K562 (cell line): ENCODE measurements around the gene CHD6. TPM values are rescaled to one million over a fixed set of nuclear protein-coding genes. Genes with fewer than 3 reads are reported as not detected.
A peak's percentile ranks its signal among the peaks of the same experiment; 100 is the strongest.

Source experiments
- ATF7 ChIP-seq: fragments of 450-650 bp; IDR thresholded peaks from 2 replicates; pipeline ENCODE4 v1.7.1; 2014; ENCODE audit warnings: mild to moderate bottlenecking, moderate library complexity
- FIP1L1 ChIP-seq: fragments of 200-400 bp; formaldehyde crosslinking; IDR thresholded peaks from 2 replicates; pipeline ENCODE4 v1.6.1; 2018; ENCODE audit warnings: mild to moderate bottlenecking, low read depth, low read length; ENCODE audit not compliant: poor library complexity, severe bottlenecking
- GTF2A2 ChIP-seq: IDR thresholded peaks from 2 replicates; pipeline ENCODE4 v1.6.1; 2016; ENCODE audit warnings: mild to moderate bottlenecking, missing genetic modification characterization, missing compliant biosample characterization
- HEY1 ChIP-seq: fragments of 250-450 bp; sonication (Bioruptor Pico); IDR thresholded peaks from 2 replicates; pipeline ENCODE4 v1.5.0; 2020; ENCODE audit warnings: mild to moderate bottlenecking, moderate library complexity, borderline replicate concordance
- KDM5B ChIP-seq: fragments of 200-600 bp; sonication (generic); IDR thresholded peaks from 2 replicates; pipeline ENCODE4 v1.6.1; 2012; ENCODE audit warnings: low read depth, mild to moderate bottlenecking, moderate library complexity, low read length, control low read depth, inconsistent platforms; ENCODE audit not compliant: insufficient replicate concordance
- MYC ChIP-seq, 2 experiments: fragments of 250-450 bp in 1 of 2; sonication (Bioruptor Pico) in 1 of 2; IDR thresholded peaks; 2 replicates each; pipeline versions ENCODE4 v1.5.1 to v1.6.1; 2012 to 2021; ENCODE audit warnings: low read depth in 2 of 2, borderline replicate concordance in 1 of 2, improper control_type of control experiment in 1 of 2, low read length in 1 of 2, mild to moderate bottlenecking in 1 of 2, moderate library complexity in 1 of 2
- NEUROD1 ChIP-seq: fragments of 150-350 bp; IDR thresholded peaks from 2 replicates; pipeline ENCODE4 v1.6.1; 2014; ENCODE audit warnings: borderline replicate concordance, low read length, low read depth; ENCODE audit not compliant: partially characterized antibody
- PHB2 ChIP-seq: fragments of 450-650 bp; IDR thresholded peaks from 2 replicates; pipeline ENCODE4 v1.6.1; 2017; ENCODE audit warnings: low read depth
- SOX6 ChIP-seq: fragments of 450-650 bp; IDR thresholded peaks from 2 replicates; pipeline ENCODE4 v1.6.1; 2014; ENCODE audit warnings: mild to moderate bottlenecking
- SPI1 ChIP-seq: IDR thresholded peaks from 2 replicates; pipeline ENCODE4 v1.6.1; 2011; ENCODE audit warnings: low read depth, low read length, control low read depth, borderline replicate concordance
- TCFL5 ChIP-seq: fragments of 250-450 bp; sonication (Bioruptor Pico); conservative IDR thresholded peaks from 2 replicates; pipeline ENCODE4 v1.6.1; 2021; ENCODE audit warnings: mild to moderate bottlenecking, moderate library complexity, matching md5 sums
- TFAM ChIP-seq: fragments of 250-450 bp; sonication (Bioruptor Pico); conservative IDR thresholded peaks from 2 replicates; pipeline ENCODE4 v1.5.0; 2021; ENCODE audit warnings: mild to moderate bottlenecking, moderate library complexity
- THAP7 ChIP-seq: fragments of 250-450 bp; sonication (Bioruptor Pico); IDR thresholded peaks from 2 replicates; pipeline ENCODE4 v1.5.0; 2021
- ZBTB9 ChIP-seq: fragments of 450-650 bp; formaldehyde crosslinking; IDR thresholded peaks from 2 replicates; pipeline ENCODE4 v1.4.0; 2020; ENCODE audit warnings: mild to moderate bottlenecking, moderate library complexity
- ZNF395 ChIP-seq: fragments of 200-800 bp; sonication (Bioruptor generic); IDR thresholded peaks from 2 replicates; pipeline ENCODE4 v1.6.1; 2017; ENCODE audit warnings: missing genetic modification characterization, missing compliant biosample characterization
- ZNF431 ChIP-seq: sonication (generic); formaldehyde crosslinking; IDR thresholded peaks from 2 replicates; pipeline ENCODE4 v1.8.0; 2022; ENCODE audit warnings: mild to moderate bottlenecking, missing genetic modification reagents
- ZNF592 ChIP-seq: fragments of 450-650 bp; IDR thresholded peaks from 2 replicates; pipeline ENCODE4 v1.6.1; 2017; ENCODE audit warnings: antibody characterized with exemption, mild to moderate bottlenecking
- ZNF764 ChIP-seq: fragments of 250-450 bp; sonication (Bioruptor Pico); IDR thresholded peaks from 2 replicates; pipeline ENCODE4 v1.4.0; 2020; ENCODE audit warnings: low read depth, mild to moderate bottlenecking, moderate library complexity
- ZNF785 ChIP-seq: fragments of 250-450 bp; sonication (Bioruptor Pico); IDR thresholded peaks from 2 replicates; pipeline ENCODE4 v1.4.0; 2020; ENCODE audit warnings: mild to moderate bottlenecking
- polyA plus RNA-seq, 8 experiments: library from polyadenylated mRNA; depleted of rRNA in 4 of 8; stranded (reverse) in 5 of 8; unstranded in 3 of 8; fragments of >200 nt; fragmentation: Nextera tagmentation in 2 of 8; fragmentation: Illumina TruSeq in 1 of 8; extraction: Ambion mirVana in 2 of 8; extraction: Trizol in 1 of 8; gene quantifications; 2 replicates each; pipeline versions ENCODE4 v1.2.1 to v1.2.3, GENCODE V29; 2011 to 2014; ENCODE audit warnings: inconsistent platforms in 1 of 8, missing spikeins in 1 of 8
- total RNA-seq, 7 experiments: library from RNA; depleted of rRNA in 6 of 7; stranded (reverse); fragments of >200 nt in 6 of 7; fragmentation: Illumina TruSeq in 2 of 7; extraction: Trizol in 2 of 7; gene quantifications; 2 replicates each; pipeline versions ENCODE4 v1.2.1 to v1.2.3, GENCODE V29; 2011 to 2021; ENCODE audit warnings: low replicate concordance in 1 of 7

The CHD6 gene
- total and polyA plus RNA-seq, 9 of the 15 experiments (the other 6 are each of a cell fraction or from before 2014, with no cell fraction given): 3.9 to 24.2 (median 12.8) TPM

- no peak for TF ChIP-seq ZBTB9 (CRISPR knock-in tag)
- no peak for TF ChIP-seq FIP1L1
- no peak for TF ChIP-seq SPI1
- no peak for TF ChIP-seq KDM5B
- no peak for TF ChIP-seq TCFL5 (CRISPR knock-in tag)
- TF ChIP-seq ZNF431 (CRISPR knock-in tag): no peak
- TF ChIP-seq NEUROD1: peak; percentile 98
- TF ChIP-seq GTF2A2 (tag): no peak
- no peak for TF ChIP-seq ZNF592
- no peak for TF ChIP-seq THAP7
- no peak for TF ChIP-seq ZNF764 (CRISPR knock-in tag)
- TF ChIP-seq MYC (IDR thresholded peaks at IDR 0.05; ENCODE audit: low read depth, low read length): no peak; the same call in 1 of the 2 replicates
- TF ChIP-seq MYC (CRISPR knock-in tag; IDR thresholded peaks at IDR 0.05; ENCODE audit: borderline replicate concordance, low read depth): no peak
- TF ChIP-seq TFAM (CRISPR knock-in tag): no peak
- TF ChIP-seq SOX6: no peak
- TF ChIP-seq ZNF395: no peak
- TF ChIP-seq ATF7: peak; percentile 76
- no peak for TF ChIP-seq PHB2
- TF ChIP-seq HEY1 (CRISPR knock-in tag): no peak
- TF ChIP-seq ZNF785 (CRISPR knock-in tag): no peak
Observed at GRCh38 chr20:41617902-41618806, at the start of gene CHD6 (continued).
